OCI-LY7 (cell line): ENCODE data around the gene IGSF1.

ENCODE experiments used
- CTCF ChIP-seq: fragments of 200-600 bp; sonication (generic); conservative IDR thresholded peaks from 2 replicates; pipeline ENCODE4 v1.5.1; 2014; ENCODE audit warnings: mild to moderate bottlenecking, antibody characterized with exemption, low read length, moderate library complexity, mixed read lengths
- EZH2phosphoT487 ChIP-seq: fragments of 200-600 bp; sonication (generic); IDR thresholded peaks from 2 replicates; pipeline ENCODE4 v1.6.1; 2018; ENCODE audit warnings: low read depth, borderline replicate concordance, mild to moderate bottlenecking, mixed run types, antibody characterized with exemption, low read length, moderate library complexity, mixed read lengths

GRCh38 chrX:131226591-131226990, 62.5 kb downstream of the IGSF1 start:
- no peak for TF ChIP-seq CTCF
- no peak for TF ChIP-seq EZH2phosphoT487
